GM18511 (cell line): ENCODE results near the gene SSTR5.

Experiments used
- ATAC-seq: cut with Tn5 transposase; IDR thresholded peaks from one replicate; pipeline ENCODE4 v1.9.1; 2021; ENCODE audit warnings: mild to moderate bottlenecking, moderate library complexity; ENCODE audit not compliant: unreplicated experiment

Gene SSTR5

DNA sequence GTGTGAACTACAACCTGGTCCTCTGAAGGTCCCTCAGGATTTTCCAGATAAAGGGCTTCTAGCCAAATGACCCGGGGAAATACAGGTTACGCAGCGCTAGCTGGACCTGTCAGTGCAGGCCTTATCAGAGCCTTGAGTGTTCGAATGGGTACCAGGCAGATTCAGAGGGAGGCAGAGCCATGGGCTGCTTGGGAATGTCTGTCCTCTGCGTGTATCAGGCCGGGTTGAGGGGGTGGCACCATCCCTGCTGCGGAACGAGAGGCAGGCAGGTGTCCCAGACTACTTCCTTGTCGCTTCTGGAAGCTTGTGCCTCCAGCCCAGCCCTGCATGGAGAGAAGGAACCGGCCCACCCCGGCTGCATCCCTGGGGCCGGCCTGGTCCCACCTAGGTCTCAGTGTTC is 33.6 kb upstream of the SSTR5 start:
- no peak for ATAC-seq

DNA sequence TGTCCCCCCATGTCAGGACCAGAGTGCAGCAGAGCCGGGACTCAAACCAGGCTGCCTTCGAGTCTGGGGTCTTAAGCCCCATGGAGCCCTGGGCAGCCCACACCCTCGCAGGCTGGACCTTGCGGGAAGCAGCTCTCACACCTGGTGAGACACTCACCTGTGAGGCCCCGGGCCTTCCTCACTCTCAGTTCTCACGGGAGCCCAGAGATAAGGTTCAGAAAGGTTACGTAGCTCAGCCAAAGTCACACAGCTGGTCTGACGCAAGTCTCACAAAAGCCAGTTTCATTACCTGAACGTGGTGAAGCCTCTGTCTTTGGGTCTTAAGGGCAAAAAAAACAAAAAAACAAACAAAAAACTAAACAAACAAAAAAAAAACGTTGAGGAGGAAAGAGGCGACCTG is 32.8 kb upstream of the SSTR5 start:
- ATAC-seq, result no peak

DNA sequence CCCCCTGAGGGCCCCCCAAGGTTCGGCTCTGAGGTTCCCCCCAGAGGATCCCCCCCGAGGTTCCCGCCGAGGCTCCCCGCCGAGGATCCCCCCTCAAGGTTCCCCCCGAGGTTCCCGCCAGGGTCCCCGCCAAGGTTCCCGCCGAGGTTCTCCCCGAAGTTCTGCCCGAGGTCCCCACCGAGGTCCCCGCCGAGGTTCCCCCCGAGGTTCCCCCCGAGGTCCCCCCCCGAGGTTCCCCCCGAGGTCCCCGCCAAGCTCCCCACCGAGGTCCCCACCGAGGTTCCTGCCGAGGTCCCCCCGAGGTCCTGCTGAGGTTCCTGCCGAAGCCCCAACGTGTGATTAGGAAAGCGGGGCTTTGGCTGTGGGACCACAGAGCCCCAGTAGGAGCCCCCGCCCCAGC is 32.2 kb upstream of the SSTR5 start:
- no peak for ATAC-seq

DNA sequence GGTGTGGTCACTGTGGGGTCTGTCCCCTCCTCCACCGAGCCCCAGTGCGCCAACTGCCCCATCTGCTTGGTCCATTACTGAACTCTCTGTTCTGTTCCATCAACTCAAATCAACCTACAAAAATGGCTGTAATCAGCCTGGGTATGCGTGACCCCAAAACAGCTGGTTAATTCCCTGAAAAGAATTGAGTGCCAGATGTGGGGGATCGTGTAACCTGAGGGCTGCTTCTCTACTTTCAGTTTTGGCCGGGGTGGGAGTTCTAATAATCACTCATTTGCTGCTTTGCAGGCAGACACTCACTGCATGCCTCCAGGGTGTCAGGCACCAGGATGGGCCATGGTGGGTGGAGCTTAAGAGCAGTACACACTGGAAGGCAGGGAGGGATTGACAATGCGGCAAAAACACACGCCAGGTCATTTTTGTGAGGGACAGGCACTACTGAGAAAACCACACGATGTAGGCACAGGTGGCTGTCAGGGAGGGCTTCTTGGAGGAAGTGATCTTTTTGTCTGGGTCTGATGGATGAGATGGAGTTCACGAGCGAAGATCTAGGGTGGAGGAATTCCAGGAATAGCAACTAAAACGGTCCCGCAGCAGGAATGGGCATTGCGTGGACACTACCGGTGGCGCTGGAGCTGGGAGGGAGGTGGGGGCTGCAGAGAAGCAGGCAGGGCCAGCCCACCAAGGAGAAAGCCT is 30.4 kb upstream of the SSTR5 start:
- no peak for ATAC-seq

DNA sequence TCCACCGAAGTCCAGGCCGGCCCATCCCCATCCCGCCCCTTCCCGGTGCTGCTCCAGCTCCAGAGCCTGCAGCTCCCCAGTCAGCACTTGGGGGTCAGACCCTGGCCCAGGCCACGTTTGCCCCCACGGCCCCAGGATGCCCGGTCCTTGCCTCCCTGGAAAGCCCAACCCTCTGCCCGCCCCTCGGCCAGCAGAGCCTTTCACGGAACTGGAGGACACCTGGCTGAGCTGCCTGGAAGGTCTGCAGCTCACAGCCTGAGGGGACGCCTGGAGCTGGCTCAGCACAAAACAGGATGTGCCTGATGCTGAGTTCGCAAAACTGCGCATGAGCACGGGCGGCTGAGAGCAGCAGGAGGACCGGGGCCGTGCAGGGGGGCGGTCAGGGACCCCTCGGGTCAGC is 29.7 kb upstream of the SSTR5 start:
- no peak for ATAC-seq

DNA sequence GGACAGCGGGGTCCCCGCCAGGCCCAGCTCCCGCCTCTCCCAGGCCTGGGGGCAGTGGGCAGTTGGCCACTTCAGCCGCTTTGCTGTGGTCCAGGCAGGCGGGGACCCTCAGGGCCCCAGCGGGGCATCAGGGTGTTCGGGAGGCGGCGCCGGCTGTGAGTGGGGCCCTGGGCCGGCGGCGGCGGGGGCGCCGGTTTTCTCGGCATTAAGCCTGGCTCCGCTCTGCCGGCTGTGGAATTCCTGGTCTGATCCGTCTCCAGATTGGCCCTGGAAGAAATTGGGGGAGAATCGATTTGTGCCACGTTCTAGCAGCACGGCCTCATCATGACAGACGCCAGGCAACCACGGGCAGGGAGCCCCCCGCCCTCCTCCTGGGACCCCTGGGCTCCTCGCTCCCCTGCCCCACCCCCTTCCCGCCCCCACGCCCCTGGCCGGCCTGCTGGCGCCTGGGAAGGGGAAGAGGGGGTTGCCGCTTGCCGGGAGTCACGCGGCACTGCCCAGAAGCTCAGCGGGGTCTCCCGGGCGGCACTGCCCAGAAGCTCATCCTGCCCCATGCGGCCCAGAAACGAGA is 28.6 kb upstream of the SSTR5 start:
- ATAC-seq, result no peak

DNA sequence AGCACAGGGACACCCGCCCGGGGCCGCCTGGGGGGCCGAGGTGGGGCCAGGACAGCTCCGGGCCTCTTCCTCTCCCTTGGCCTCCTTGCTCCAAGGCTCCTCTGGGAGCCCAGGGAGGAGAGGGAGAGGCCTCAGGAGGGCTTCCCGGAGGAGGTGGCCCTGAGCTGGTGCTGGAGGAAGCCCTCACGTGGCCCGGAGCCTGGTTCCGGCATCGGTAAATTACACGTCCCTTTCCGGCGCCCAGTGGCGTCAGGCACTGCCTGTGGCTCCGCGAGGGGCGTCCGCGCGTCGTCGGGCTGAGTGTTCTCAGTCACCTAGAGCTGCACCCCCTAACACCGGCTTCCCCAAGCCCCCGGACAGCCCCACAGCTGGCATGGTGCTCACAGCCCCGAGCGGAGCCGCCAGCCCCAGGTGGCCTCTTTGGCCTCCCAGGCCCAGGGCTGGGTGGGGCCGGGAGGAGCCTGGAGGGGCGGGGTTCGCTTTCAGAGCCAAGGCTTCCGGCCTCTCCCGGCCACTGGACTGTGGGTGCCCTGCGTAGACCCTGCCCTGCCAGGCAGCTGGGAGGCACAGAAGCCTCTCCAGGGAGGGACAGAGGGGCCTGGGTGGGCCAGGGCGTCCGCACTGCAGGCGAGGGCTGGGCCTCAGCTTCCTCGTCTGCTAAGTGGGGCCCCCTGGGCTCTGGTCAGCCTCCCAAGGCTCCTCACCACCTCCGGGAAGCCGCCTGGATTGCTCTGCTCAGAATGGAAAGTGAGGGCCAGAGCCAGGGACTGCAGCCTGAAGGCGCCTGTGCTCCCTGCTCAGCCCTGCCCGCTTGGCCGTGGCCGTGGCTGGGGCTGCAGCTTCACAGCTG is 27.9 kb upstream of the SSTR5 start:
- ATAC-seq, result no peak

DNA sequence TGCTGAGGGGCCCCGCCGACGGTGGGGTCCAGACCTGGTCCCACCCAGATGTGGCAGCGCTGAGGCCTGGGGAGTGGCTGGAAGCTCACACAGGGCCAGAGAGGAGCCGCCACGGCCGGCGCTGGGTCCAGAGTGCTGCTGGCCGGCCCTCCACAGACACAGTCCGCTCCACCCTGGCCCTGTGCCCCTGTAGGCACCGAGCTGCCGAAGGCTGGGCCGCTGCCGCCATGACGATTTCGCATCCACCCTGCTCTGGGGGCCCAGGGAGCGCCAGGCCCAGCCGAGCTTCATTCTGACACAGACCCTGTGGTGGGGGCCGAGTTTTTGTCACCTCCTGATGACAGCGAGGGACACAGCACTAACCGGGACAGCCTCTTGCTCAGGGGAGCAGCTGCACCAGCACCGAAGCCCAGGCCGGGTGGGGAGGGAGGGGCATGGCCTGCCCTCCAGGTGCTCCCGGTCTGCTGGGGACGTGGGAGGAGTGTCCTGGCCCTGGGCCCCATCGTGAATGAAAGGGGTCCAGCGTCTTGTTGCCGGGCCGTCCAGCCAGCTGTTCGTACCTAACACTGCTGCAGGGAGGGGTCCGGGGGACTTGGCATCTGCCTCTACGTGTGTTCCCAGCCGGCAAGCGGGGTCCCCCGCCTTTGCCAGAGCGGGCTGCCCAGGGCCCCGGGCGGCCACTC is 27.1 kb upstream of the SSTR5 start:
- ATAC-seq, result no peak

DNA sequence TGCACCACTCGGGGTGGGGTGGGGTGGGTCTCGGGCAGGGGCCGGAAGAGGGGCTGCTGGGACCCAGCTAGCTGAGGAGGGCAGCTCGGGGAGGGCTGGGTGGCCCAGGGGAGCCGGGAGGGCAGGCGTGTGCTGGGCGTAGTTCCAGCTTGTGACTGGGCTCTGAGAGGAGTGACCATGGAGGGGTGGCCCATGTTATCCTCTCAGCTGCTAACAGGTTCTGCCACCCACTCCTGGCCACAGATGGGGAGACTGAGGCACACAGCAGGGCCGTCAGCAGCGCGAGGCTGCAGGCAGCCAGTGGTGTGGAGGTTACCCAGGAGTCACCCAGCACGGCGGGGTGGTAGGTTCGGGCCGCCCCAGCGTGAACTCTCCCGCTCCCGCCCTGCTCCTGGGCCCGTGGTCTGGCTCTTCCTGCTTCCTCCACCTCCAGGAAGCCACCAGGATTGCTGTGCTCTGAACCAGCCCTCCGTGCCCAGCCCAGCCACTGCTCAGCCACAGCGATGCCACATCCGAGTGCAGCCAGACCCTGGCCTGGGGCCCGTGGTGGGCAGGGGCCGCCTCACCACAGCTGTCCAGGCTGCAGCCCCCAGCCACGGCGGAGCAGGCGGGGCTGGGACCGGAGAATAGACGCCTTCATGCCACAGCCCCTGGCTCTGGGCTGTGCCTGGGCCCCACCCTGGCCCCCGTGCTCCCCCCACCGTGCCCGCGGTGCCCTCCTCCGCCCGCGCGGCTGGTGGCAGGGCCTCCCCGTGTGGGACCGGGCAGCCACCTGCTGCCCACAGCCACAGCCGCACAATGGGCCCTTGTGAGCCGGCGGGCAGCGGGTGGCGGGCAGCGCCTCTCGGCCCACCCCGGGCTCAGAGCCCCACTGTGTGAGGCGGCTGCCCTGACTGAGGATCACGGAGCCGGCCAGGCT is 26.3 kb upstream of the SSTR5 start:
- ATAC-seq, result no peak

DNA sequence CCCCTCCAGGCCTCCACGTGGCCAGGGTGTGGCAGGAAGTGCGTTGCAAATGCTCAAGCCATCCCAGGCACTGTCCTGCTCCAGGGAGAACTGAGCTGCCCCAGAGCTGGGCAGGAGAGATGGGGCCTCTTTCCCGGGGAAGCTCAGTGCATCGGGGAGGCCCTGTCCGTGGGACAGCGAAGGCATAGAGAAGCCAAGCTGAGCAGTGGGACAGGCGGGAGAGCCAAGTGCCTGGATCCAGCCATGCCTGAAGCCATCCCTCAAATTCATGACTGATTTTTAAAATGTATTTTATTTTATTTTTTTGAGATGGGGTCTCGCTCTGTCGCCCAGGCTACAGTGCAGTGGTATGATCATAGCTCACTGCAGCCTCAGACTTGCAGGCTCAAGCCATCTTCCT is 25.4 kb upstream of the SSTR5 start:
- no peak for ATAC-seq

DNA sequence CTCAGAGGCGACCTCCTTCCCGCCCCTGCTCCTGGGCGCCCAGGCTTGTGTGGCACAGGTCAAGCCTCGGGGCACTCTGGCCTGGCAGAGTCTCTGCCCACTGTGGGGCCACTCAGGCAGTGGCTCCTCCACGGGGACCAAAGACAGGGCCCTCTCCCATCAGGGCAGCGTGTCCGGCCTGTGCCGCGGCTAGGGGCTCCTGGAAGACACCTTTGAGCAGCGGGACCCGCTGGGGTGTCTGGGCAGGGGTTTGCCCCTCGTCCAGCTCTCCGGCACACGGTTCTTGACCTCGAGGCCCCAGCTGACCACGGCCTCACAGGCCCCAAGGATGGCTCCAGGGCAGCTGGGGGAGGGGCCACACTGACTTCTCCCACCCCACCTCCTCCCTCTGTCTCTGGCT is 24.7 kb upstream of the SSTR5 start:
- ATAC-seq, result no peak

DNA sequence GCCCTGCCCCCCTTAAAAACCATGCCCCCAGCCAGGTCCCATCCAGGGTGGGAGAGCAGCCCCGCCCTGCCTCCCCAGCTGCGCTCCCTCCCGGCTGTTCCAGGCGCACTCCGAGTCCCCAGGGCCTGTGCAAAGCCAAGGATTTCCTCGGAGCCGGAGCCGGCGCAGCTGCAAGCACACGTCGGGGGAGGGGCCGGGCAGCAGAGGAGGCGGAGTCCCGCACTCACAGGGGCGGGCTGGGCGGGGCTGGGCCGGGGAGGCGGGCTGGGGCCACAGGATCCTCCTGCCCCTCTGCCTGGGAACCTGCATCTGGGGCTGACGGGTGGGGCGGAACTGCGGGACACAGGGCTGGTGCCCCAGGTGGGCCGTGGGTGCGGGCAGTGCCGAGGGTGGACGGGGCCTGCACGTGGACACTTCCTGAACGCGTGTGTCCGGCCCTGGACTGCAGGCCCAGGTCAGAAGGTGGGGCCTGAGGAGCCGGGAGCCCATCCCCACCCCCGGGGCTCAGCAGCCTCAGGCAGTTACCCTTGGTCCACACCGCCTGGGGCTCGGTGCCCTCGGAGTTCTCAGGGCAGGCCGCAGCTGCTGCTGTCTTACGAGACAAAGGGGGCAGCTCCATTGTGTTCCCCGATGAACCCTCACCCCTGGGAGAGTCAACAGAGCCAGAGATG is 24.0 kb upstream of the SSTR5 start:
- ATAC-seq, result no peak

DNA sequence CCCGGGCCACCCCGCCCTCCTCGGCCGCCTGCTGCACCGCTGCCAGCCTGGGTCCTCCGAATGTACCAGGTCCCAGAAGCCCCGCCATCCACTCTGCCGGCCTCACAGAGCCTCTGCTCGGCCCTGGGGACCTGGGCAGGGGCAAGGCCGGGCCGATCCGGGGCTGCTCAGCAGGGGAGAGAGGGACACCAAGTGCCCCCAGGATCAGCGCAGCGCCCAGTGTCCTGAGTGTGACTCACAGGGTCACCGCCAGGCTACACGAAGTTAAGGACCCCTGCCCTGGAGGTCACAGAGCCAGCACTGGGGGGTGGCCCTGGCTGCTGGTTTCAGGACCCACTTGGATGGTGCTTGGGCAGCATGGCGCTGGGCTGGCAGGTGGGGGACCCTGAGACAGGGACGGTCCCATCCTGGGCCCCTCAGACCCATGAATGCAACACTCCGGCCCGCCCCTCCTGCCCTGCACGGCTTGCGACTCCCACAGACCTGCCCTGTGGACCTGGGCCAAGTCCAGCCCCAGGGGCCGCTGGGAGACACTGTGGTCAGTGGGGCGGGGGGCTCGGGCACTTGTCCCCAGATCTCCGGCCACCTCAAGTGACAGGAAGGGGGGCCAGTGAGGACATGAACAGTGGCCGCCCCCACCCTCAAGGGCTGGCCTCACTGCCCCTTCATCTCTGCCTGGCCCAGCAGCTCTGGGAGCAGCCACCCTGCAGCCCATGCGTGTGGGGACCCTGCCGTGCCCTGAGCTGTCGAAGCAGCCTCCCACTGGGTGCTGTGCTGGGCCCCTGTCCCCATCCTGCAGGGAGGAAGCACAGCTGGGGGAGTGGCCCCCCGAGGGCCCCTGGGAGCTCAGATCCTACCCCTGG is 23.2 kb upstream of the SSTR5 start:
- ATAC-seq, result no peak

DNA sequence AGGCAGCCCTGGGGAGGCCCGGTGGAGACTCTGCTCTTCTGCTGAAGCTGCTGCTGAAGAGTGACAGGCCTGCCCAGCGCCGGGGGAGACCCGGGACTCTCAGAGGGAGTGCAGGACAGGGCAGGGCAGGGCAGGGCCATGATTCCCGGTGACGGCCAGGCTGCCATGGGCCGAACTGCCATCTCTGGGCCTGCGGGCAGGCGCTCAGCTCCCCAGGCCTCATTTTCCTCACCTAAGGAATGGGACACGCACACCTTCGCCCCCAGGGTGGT is 22.6 kb upstream of the SSTR5 start:
- ATAC-seq, result no peak

DNA sequence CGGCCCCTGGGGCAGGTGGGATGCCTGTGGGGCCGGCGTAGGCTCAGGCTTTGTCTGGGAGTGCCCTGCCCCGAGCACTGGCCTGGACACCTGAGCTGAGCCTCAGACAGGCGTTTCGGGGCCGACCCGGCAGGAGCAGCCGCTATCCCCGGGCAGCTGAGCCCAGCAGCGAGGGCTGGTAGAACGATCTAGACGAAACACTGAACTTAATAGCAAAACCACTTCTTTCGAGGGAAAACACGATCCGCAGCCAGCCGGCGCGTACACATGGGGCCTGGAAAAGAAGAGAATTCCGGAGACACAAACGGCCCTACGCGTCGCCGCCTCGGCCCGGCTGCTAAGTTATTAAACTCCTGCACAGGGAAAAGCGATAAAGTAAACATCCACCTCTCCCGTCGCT is 22.0 kb upstream of the SSTR5 start:
- no peak for ATAC-seq

DNA sequence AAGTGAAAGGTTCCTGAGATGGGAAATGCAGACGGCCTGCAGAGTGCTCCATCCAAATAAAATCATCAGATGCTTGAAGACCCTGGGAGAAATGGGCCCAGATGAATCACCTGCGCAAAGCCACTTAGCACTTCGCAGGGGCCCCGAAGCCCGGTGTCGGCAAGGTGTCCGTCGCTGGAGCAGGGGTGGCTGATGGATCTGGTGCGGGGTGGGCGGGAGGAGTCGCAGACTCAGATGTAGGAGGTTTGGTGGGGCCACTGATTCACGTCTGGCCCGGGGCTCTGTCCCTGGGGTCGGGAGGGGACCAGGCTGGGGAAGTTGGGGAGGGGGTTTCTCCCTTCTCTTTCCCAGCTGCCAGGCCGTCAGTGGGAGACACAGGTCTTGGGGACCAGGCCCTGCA is 21.6 kb upstream of the SSTR5 start:
- ATAC-seq, result no peak

DNA sequence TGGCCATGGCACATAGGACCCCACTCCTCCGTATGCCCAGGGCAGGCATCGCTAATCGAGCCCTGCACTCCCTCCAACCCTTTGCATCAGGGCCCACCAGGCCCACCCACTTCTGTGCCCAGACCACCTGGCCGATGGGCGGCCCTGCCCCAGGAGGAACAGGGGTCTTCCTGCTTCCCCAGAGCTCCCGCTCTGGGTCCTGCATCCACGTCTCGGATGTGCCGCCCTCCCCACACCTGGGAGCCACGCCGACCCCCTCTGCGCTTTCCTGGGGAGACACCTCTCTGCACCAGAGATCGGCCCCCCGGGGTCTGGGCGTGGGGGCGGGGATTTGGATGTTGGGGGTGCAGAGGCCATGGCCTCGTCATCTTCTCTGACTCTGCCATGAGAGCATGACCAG is 21.1 kb upstream of the SSTR5 start:
- no peak for ATAC-seq

DNA sequence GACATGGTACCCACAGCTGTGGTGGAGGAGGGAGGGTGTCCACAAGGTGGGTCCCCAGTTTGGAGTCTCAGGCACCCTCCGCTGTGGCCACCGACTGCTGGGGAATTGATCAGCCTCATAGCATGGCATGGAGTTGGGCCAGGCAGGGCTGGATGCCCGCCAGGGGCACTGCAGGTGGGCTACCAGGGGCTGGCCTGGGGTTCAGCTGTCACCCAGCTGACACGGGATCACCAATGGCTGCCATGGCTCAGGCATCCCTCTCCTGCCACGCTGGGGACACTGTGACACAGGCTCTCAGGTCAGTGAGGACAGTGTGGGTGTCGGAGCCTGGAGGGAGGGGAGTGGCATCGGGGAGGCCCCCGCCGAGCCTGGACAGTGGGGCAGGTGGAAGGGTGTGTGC is 19.8 kb upstream of the SSTR5 start:
- no peak for ATAC-seq

DNA sequence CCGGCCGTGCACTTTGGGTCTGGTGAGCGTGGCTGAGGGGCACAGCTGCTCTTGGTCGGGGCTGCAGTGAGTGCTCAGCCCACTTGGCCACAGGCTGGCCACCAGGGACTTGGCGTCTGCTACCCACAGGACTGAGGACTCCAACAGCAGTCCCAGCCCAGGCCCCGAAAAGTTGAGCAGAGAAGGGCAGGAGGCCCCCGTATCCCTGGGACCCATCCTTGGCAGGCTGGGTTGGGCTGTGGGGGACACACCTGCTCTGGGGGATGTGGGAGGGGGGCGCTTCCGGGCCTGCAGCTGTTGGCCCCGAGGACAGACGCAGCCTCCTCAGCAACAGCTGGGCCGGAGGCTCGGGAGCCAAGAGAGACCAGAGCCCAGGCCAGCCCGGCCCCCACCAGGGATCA is 19.4 kb upstream of the SSTR5 start:
- no peak for ATAC-seq
